HUES64 (cell line): ENCODE data around the gene SLC16A5.

Experiments
- H3K27ac ChIP-seq: 2 replicates; pipeline ENCODE4 v1.7.0; 2013; ENCODE audit warnings: low read depth, low read length, inconsistent platforms
- H3K27me3 ChIP-seq: 2 replicates; pipeline ENCODE4 v1.6.1; 2013; ENCODE audit warnings: mild to moderate bottlenecking, low read length; ENCODE audit not compliant: insufficient read depth
- H3K36me3 ChIP-seq: 2 replicates; pipeline ENCODE4 v1.6.1; 2013; ENCODE audit warnings: mild to moderate bottlenecking, low read length; ENCODE audit not compliant: insufficient read depth
- H3K4me1 ChIP-seq: 2 replicates; pipeline ENCODE4 v1.6.1; 2013; ENCODE audit warnings: mild to moderate bottlenecking, low read length, moderate library complexity; ENCODE audit not compliant: insufficient read depth
- H3K4me3 ChIP-seq: 2 replicates; pipeline ENCODE4 v1.5.1; 2013; ENCODE audit warnings: mild to moderate bottlenecking, low read length, moderate library complexity
- H3K9ac ChIP-seq: 2 replicates; pipeline ENCODE4 v1.6.1; 2013; ENCODE audit warnings: mild to moderate bottlenecking, low read depth, low read length
- H3K9me3 ChIP-seq: 2 replicates; pipeline ENCODE4 v1.6.1; 2013; ENCODE audit warnings: low read depth, low read length; ENCODE audit not compliant: insufficient read depth
- WGBS: fragments of 150-250, 120-280 bp; methylation state at CpG from one replicate; pipeline ENCODE4 v1.1.7; 2013; ENCODE audit warnings: missing lambda C conversion rate; 5-methylcytosine and 5-hydroxymethylcytosine counted together

The SLC16A5 gene

DNA sequence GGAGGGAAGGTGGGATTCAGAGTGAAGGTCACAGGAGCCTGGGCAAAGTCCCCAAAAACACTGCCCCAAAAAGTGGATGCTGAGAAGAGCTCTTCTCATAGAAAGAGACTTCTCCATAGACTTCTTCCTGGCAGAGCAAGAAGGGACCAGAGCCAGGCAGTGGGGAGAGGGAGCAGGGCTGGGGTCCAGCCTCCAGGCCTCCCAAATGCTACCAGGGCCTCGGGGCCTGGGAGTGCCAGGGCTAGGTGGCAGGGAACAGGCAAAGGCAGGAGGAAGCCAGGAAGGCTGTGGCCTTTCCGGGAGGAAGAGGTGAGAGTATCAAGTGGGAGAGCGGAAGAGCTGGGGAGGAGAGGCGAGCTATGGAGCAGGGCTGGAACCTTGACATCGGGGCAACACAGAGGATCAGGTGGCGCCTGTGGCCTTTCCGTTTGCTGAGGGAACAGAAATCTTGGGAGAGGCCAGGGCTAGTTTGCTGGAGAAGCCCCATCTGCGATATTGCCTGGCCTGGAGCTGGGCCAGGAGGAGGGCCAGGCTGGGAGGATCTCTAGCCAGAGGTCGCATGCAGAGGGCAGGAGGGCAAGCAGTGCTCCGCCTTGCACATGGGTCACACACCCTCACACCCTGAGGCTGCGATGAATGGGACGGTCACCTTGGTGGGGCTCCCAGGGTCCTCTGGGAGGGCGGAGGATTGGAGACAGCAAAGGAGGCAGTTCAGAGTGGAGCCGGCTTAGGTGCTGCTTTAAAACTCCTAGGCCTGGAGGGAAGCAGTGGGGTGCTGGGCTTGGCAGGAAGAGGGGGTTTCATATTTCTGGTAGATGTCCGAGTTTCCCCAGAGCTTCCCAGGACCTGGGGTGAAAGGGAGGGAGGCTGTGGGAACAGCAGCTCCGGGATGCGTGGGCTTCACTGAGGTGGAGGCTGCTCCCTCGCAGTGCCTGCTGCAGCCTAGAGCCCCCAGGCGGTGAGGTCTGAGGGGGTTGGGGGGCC, 3.4 kb downstream of the SLC16A5 start:
- no peaks in the 10 kb centered on the region for H3K9me3 ChIP-seq
- H3K9ac ChIP-seq: peak overlapping the region; percentile 43; the same call in 1 of the 2 replicates
- no peaks in the 10 kb centered on the region for H3K36me3 ChIP-seq
- WGBS: 70% methylated on average over 19 of the region's 19 CpGs
- peak overlapping the region; percentile 51 for H3K27ac ChIP-seq
- no peaks in the 10 kb centered on the region for H3K27me3 ChIP-seq
- no peak overlapping the region for H3K4me3 ChIP-seq
- peaks cover 21% of the 10 kb centered on the region for H3K4me1 ChIP-seq

DNA sequence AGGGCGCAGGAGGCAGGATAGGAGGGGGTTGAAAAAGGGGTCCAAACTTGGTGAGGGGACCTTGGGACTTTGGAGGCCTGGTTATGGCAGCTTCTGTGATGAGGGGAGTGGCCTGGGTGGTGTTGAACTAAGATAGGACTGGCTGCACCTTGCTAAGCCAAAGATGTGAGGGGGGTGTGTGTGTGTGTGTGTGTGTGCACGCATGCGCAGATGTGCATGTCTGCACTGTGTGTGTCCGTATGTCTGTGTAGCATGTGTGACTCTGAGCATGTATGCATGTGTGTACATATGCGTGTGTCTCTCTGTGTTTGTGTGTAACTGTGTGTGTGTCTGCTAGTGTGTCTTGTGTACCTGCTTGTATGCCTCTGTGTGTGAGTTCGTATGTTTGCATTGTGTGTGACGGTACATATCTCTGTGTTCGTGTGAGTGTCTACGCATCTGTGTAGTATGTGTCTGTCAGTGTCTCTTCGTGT, 4.1 kb downstream of the SLC16A5 start:
- Histone ChIP-seq H3K9me3 (no peaks in the 10 kb centered on the region), H3K27ac (no peak overlapping the region), H3K36me3 (no peaks in the 10 kb centered on the region), H3K4me3 (no peak overlapping the region), H3K9ac (no peak overlapping the region), H3K27me3 (no peaks in the 10 kb centered on the region), H3K4me1 (peaks cover 21% of the 10 kb centered on the region)
- WGBS: 84% methylated on average over 10 of the region's 10 CpGs

DNA sequence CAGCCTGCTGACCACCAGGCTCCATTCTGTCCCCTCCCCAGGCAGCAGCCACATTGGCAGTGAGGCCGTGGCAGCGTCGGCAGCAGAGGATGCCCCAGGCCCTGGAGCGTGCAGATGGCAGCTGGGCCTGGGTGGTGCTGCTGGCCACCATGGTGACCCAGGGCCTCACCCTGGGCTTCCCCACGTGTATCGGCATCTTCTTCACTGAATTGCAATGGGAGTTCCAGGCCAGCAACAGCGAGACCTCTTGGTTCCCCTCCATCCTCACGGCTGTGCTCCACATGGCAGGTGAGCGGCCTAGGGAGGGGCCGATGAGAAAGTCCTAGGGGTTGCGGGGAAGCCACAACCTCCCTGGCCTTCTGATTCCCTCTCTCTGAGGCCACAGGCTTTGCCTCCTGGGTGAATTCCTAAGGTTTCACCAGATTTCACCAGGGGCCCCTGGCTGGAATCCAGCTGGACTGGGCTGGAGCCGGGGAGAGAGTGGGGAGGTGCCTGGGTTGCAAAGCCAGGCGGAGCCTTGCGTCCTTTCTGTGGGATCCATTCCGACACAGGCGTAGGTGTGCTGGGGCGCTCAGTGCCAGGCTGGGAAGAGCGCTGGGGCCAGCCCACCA, 5.9 kb downstream of the SLC16A5 start:
- Histone ChIP-seq H3K4me1 (peaks cover 16% of the 10 kb centered on the region), H3K36me3 (0 out of 2 replicates have a peak, but pooled peaks cover under 1% of the 10 kb centered on the region), H3K9me3 (no peaks in the 10 kb centered on the region), H3K9ac (no peak overlapping the region), H3K27me3 (no peaks in the 10 kb centered on the region), H3K4me3 (no peak overlapping the region), H3K27ac (no peak overlapping the region)
- WGBS: 95% methylated on average over 18 of the region's 18 CpGs

DNA sequence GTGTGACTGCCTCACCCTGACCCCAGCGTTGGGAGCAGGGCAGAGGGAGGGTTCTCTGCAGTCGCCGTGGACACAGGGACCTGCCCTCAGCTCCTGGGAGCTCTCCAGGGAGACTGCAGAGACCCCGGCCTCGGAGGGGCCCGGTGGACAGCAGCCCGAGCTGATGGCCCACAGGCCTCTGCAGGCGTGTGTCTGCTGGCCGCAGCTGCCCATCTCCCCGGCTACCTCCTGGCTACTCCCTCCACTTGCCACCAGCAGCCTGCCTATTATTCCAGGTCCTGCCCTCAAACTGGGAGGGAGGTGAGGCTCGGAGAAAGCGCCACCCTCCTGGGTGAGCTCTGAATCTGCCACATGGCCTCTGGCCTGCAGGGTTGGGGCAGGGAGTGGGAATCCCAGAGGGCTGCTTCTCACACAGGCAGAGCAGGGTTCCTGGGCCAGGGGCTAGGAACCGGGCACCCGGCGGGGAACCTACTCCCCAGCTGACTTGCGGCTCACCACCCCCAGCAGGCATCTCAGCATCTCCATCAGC, 7.2 kb downstream of the SLC16A5 start:
- Histone ChIP-seq H3K27me3 (no peaks in the 10 kb centered on the region), H3K9me3 (no peaks in the 10 kb centered on the region), H3K27ac (no peak overlapping the region), H3K36me3 (peaks cover 7% of the 10 kb centered on the region; the same call in 1 of the 2 replicates), H3K9ac (no peak overlapping the region), H3K4me1 (peaks cover 10% of the 10 kb centered on the region; the same call in 1 of the 2 replicates), H3K4me3 (no peak overlapping the region)
- WGBS: 83% methylated on average over 16 of the region's 16 CpGs

DNA sequence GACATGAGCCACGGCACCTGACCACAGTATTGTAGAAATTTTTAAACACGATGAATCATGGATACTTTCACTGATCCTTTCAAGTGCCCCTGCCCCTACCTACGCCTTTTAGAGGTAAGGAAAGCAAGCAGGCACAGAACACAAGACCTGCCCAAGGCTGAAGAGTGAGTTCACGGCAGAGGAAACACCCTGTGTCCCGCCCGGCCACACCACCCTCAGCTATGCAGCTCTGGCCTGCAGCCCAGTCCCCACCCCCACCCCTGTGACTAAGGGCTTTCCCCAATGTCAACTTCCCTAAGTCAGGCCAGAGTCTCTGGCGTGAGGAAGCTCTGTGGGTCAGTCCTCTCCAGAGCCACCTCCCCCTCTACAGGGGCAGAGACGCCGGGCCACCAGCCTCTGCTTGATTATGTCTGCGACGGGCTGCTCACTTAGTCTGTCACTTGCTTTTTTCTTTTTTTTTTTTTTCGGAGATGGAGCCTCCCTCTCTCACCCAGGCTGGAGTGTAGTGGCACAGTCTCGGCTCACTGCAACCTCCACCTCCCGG, 8.4 kb downstream of the SLC16A5 start:
- no peaks in the 10 kb centered on the region for H3K9me3 ChIP-seq
- peaks cover 6% of the 10 kb centered on the region; the same call in 1 of the 2 replicates for H3K4me1 ChIP-seq
- no peaks in the 10 kb centered on the region for H3K27me3 ChIP-seq
- H3K4me3 ChIP-seq: no peak overlapping the region
- no peak overlapping the region for H3K9ac ChIP-seq
- H3K27ac ChIP-seq: peak overlapping the region; percentile 35; the same call in 1 of the 2 replicates
- WGBS: 75% methylated on average over 14 of the region's 14 CpGs
- peaks cover 15% of the 10 kb centered on the region for H3K36me3 ChIP-seq

DNA sequence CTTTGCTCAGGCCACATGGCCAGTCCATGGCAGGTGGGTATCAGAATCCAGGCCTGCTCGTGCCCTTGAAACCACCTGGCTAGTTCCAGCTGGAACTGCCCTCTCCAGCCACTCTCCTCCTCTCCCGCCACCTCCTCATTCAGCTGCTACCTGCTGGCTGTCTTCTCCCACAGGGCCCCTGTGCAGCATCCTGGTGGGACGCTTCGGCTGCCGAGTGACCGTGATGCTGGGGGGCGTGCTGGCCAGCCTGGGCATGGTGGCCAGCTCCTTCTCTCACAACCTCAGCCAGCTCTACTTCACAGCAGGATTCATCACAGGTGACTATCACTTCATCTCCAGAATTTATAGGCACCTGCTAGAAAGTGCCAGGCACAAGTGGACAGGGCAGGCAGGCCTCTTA, 10.1 kb downstream of the SLC16A5 start:
- no peak overlapping the region for H3K9ac ChIP-seq
- H3K27me3 ChIP-seq: no peaks in the 10 kb centered on the region
- WGBS: 96% methylated on average over 7 of the region's 7 CpGs
- no peak overlapping the region for H3K27ac ChIP-seq
- no peaks in the 10 kb centered on the region for H3K4me1 ChIP-seq
- H3K9me3 ChIP-seq: no peaks in the 10 kb centered on the region
- H3K4me3 ChIP-seq: no peak overlapping the region
- H3K36me3 ChIP-seq: peaks cover 15% of the 10 kb centered on the region

DNA sequence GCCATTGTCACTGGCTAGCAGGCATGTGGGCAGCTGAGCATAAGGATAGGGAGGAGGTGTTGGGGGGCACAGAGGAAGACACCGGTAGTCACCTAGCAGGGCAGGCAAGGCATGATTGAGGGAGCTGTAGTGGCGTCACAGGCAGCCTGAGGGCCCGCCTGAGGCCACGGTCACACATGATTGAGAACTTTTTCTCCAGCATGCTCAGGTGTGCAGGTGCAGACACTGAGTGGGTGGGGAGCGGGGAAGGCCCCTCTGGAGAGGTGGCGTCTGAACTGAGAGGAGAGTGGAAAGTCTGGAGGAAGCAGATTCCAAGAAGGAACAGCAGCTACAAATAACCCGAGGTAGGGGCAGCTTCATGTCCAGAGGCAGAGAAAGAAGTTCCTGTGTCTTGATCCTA, 11.1 kb downstream of the SLC16A5 start:
- no peaks in the 10 kb centered on the region for H3K4me1 ChIP-seq
- peaks cover 15% of the 10 kb centered on the region for H3K36me3 ChIP-seq
- no peaks in the 10 kb centered on the region for H3K27me3 ChIP-seq
- H3K9me3 ChIP-seq: no peaks in the 10 kb centered on the region
- no peak overlapping the region for H3K4me3 ChIP-seq
- no peak overlapping the region for H3K9ac ChIP-seq
- H3K27ac ChIP-seq: no peak overlapping the region
- 89% methylated on average over 7 of the region's 7 CpGs for WGBS

DNA sequence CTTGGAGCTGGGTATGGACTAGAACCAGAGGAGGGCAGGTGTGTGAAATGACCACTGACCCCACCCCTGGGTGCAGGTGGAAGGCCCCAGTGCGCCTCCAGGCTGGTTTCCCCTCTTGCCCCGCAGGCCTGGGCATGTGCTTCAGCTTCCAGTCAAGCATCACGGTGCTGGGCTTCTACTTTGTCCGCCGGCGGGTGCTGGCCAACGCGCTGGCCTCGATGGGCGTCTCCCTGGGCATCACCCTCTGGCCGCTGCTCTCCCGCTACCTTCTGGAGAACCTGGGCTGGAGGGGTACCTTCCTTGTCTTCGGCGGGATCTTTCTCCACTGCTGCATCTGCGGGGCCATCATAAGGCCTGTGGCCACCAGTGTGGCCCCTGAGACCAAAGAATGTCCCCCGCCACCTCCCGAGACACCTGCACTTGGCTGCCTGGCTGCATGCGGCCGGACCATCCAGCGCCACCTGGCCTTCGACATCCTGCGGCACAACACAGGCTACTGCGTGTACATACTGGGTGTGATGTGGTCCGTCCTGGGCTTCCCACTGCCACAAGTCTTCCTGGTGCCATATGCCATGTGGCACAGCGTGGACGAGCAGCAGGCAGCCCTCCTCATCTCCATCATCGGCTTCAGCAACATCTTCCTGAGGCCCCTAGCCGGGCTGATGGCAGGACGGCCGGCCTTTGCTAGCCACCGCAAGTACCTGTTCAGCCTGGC, 12.3 kb downstream of the SLC16A5 start:
- 96% methylated on average over 31 of the region's 31 CpGs for WGBS
- H3K9ac ChIP-seq: no peak overlapping the region
- no peak overlapping the region for H3K27ac ChIP-seq
- no peaks in the 10 kb centered on the region for H3K9me3 ChIP-seq
- no peaks in the 10 kb centered on the region for H3K4me1 ChIP-seq
- peaks cover 15% of the 10 kb centered on the region for H3K36me3 ChIP-seq
- no peaks in the 10 kb centered on the region for H3K27me3 ChIP-seq
- H3K4me3 ChIP-seq: no peak overlapping the region

DNA sequence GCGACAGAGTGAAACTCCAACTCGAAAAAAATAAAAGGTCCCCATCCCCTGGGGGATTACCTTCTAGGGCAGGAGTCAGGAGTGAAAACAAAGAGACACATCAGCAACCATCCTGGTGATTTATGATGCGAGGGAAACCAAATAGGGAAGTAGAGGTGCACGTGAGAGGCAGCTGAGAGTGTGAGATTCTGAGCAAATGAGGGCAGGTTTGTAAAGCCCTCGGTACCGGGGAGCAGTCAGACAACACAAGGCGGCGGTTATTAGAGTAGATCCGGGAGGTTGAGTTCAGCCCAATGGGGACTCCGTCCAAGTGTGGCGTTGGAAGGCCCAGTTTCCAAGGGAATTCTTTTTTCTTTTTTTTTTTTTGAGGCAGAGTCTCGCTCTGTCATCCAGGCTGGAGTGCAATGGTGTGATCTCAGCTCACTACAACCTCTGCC, 14.6 kb downstream of the SLC16A5 start:
- no peak overlapping the region for H3K27ac ChIP-seq
- H3K36me3 ChIP-seq: peaks cover 15% of the 10 kb centered on the region
- H3K27me3 ChIP-seq: no peaks in the 10 kb centered on the region
- 71% methylated on average over 12 of the region's 12 CpGs for WGBS
- no peak overlapping the region for H3K9ac ChIP-seq
- H3K4me1 ChIP-seq: no peaks in the 10 kb centered on the region
- no peaks in the 10 kb centered on the region for H3K9me3 ChIP-seq
- H3K4me3 ChIP-seq: no peak overlapping the region

DNA sequence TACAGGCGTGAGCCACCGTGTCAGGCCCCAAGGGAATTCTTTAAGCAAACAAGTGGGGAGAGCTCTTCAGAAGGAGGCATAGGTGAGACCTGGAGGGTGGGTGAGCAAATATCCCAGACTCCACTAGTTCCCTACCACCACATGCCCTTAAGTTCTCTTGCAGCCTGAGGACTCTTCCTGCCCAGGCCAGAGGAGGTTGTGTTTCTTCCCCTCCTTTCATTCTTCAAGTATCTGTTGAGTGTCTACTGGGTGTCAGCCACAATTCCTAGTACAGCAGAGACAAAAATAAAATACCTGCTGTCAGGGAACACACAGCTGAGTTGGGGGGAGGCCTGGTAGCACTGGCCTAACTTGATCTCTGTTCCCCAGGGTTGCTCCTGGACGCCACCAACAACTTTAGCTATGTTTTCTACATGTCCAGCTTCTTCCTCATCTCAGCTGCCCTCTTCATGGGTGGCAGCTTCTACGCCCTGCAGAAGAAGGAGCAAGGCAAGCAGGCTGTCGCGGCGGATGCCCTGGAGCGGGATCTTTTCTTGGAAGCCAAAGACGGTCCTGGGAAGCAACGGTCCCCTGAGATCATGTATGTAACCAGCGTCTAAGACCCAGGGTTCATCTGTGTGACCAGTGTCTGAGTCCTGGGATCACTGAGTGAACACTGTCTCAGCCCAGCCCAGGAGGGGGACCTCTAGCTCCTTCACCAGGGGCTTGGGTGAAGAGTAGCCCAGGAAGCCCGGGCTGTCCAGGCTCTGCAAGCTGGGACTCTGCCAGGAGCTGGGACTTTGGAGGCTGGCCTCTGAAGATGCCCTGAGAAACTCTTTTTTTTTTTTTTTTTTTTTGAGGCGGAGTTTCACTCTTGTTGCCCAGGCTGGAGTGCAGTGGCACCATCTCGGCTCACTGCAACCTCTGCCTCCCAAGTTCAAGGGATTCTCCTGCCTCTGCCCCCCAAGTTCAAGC, 16.1 kb downstream of the SLC16A5 start:
- Histone ChIP-seq H3K4me1 (0 out of 2 replicates have a peak, but pooled peaks cover 5% of the 10 kb centered on the region), H3K4me3 (no peak overlapping the region), H3K9ac (no peak overlapping the region), H3K27ac (no peak overlapping the region), H3K27me3 (peaks cover 7% of the 10 kb centered on the region; the same call in 1 of the 2 replicates), H3K9me3 (no peaks in the 10 kb centered on the region), H3K36me3 (peaks cover 13% of the 10 kb centered on the region)
- 90% methylated on average over 14 of the region's 14 CpGs for WGBS
